Limb (tissue), 2 donors: ENCODE data around the gene ZNF488.

ENCODE experiments used
- DNase-seq, 2 donors: peaks; one replicate each; pipeline ENCODE4 v3.0.0-alpha.2; 2016; ENCODE audit errors: extremely low spot score in 2 of 2

ZNF488 gene

DNA sequence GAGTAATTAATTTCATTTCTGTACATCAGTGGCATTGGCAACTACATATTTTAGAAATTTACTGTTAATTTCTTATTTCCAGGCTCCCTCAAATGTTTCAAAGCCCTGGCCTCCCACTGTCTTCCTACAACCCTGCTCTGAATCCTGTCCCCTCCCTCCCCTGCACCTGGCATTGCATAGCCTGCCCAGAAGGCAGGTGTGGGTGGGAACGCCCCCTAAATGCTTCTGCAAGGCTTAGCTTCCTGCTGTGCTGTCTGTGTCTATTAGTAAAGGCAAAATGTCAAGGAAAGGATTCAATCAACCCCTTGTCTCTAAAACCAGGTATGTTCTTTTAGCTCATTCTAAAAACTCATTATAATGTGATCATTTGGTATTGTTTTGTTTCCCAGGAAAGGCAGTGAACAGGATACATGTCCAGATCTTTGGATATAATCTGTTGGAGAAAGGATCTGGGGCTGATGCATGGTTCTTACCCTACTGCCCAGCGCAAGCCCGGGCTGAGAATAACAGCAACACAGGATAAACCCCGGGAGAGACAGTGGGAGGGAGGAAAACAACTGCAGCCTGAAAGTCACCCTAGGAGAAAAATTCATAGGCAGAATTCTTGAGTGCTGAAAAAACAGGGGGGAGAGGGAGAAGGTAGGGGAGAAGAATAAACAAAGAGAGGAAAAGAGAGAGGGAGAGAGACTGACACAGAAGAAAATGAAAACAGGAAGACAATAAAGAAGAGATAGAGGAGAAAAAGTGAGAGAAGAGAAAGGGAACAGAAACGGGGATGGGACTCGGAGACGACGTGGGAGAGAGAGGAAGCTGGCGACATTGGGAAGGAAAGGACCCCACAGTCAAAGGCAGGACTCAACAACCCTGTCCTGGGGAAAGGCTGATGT lies 589 bp downstream of the ZNF488 start:
- DNase-seq, result peak in 1 of 2 donors; percentile 21

DNA sequence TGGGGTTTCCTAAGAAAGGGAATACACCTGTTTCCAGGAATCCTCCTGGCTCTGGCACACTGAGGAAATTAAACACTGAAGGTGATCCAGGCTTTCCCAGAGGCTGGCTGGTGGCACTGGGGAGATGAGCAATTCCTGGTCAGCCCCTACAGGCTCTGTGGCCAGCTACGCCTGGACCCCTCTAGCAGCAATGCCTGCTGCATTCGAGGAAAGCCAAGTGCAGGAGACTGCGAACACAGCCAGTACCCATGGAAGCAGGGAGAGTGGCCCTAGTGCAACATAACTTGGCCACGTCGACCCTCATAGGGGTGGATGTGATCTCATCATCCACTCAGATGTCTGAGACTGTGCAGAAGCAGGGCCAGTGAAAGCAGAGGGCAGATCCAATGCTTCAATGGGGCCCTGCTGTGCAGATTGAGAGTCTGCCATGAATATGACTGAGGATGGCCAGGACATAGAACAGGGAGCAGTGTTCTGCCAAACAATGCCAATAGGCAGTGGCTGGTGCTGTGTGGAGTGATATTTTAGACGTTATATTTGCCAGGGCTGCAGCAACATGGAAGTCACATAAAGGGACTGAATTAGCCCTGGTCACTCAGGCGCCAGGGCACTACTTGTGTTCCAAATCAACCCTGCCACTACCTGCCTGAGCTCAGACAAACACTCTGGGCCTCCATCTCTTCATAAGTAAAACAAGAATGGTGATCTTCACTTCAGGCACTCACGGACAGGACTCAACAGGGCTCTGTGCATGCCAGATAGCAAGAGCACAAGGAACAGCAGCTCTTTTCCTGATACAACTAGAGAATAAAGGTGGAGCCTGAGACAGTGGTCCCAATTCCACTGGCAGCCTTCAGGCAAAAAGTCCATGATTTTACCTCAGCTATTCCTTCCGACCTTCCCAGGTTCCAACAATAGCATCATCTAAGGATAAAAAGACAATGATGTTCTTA lies 2.4 kb downstream of the ZNF488 start:
- peak in 1 of 2 donors; percentile 18 for DNase-seq

DNA sequence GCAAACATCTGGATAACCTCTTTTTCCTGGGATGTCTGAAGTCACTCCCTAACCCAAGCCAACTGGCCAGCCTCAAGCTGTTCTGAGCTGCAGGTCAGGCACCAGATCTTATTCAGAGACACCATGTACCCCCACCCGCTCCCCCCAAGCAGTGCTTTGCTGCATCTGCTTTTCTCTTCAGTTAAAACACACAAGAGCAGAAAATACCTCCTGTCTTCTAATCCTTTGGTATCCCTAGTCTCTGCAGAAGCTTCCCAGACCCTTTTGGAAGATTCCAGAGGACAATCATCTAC lies 3.0 kb downstream of the ZNF488 start:
- DNase-seq, result peak in 1 of 2 donors; percentile 21

DNA sequence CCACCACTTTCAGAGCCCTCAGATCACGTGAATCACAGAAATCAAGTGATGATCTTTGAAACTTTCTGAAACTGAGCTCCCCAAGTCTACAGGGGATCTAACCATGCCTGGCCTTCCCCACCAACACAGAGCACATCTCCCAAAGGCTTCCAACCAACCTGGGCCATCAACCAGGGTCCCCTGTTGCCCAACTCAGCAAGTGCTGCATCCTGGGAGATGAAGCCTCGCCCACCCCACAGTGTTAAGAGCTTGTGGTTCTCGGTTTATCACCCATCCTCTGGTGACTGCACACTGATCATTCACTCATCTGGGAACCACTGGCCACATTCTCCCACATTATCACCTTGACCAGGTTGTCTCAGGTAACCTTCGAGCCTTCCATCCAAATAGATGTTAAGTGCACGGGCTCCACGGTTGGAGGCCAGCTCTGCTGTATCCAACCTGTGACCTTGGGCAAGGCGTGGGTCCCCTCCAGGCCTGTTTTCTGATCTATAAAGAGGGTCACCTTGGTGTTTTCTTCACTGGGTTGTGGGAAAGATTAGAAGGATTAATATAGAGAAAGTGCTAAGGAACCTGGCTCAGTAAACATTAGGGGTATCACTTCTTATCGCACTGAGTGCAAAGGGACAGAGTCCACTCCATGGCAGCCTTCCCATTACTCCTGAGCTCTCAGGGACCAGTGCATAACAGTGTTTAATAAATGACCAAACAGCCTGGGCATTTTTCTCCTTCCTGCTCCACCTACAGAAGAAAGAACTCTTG lies 3.6 kb downstream of the ZNF488 start:
- DNase-seq, result no peak

DNA sequence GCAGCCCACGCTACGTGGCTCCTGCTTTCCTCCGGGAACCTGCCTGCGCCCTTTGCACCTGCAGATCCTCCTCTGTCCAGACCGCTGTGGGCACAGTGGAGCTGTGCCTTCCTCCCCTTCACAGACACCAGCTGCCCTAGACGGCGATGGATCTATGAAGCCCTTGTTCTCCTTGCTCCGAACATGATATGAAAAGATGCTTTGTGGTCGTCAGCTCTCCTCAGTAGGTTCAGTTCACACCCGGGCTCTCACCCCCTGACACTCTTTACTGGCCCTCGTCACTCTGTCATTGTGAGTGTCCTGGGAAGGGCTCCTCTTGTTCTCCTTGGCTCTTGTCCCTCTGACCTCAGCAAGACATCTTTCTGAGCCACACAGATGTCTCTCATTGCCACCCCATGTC lies 4.2 kb downstream of the ZNF488 start:
- peak in 1 of 2 donors; percentile 16 for DNase-seq

DNA sequence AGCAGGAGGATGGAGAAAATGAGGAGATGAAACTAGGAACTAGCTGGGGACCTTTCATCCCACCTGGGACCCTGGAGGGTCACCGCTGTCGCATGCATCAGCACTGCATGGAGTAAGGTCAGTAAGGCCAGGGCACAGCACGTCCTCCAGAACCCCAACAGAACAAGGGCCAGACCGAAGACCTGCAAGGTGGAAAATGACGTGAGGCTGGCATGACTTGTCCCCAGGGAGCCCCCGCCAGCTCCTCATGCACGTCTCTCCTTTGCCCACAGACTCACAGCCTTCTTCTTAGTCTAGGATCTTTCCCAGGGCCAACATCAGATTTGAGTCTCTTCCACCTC lies 4.7 kb downstream of the ZNF488 start:
- DNase-seq, result no peak

DNA sequence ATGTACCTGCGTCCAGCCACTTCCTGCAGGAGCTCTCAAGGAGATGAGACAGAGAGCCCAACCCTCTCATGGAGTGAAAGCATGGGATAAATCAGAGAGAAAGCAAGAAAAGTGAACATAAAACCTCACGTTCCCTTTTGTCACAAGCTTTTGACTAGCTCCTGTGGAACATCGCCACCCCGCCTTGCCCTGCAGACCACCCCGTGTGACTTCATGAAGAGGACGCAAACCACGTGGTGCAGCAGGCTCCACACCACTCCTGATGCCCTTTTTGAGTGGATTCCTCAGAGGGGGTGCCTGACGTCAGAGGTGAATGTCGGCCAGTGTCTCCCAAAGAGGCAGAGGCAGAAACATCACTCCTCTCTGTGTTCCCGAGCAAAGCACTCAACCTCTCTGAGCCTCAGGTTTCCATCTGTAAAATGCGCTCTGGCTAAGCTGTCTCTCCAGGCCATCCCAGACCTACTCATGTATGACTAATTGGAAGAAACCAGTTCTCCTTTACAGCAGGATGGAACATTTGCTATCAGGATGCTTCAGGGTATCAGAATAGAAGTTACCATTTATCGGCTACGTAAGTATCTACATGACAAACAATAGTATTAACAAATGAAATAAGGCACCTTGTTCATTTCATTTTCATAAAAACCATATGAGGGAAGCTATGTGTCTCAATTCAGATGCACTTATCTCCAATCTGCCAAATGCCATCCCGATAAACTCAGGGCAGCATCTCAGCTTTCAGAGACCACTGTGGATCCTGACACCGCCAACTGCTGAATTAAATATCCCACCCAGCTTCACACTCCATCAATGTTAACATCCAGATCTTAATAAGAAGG lies 5.3 kb downstream of the ZNF488 start:
- peak in 1 of 2 donors; percentile 20 for DNase-seq

DNA sequence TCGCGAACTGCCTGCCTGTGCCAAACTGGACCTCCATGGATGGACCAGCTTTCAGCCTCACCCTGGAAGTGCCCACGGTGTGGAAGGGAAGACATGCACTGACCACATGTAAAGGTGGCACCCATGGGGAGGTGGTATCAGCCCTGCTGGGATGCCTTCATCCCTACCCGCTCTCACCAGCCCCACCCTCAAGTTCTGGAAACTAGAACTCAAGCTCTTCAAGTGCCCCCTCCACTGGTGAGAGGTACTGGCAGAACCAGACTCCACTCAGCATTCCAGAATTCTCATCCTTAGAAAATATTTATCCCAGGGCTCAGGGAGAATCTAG lies 5.9 kb downstream of the ZNF488 start:
- no peak for DNase-seq

DNA sequence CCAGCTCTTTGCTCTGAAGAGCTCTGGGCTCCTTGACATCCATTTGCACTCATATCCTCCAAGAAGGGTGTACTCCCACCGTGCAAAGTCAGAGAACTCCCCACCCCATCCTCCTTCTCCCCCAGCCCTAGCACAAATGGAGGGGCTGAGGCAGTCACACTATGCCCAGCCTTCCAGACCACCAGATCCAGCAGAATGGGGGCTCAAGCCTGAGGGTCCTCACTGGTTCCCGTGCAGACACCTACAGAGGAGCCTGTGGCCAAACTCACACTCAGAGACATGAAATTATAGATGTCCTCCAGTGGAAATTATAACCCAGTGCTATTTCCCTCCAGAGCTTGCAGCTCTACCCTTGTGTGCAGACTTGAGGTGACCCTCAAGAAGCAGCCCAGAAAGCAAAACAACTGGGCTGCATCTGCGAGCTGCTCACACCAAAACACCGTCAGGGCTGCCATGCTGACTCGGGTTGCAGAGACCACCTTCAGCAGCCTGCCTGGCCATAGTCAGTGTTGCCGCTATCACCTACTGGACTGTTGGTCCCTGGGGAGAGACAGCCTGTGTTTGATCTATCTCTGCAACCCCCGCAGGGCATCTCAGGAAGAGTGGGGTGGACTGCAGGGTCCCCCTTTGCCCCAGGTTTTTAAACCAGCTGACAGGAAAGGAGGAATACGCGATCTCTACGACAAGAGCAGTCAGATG lies 7.4 kb downstream of the ZNF488 start:
- DNase-seq, result peak in 1 of 2 donors; percentile 23

DNA sequence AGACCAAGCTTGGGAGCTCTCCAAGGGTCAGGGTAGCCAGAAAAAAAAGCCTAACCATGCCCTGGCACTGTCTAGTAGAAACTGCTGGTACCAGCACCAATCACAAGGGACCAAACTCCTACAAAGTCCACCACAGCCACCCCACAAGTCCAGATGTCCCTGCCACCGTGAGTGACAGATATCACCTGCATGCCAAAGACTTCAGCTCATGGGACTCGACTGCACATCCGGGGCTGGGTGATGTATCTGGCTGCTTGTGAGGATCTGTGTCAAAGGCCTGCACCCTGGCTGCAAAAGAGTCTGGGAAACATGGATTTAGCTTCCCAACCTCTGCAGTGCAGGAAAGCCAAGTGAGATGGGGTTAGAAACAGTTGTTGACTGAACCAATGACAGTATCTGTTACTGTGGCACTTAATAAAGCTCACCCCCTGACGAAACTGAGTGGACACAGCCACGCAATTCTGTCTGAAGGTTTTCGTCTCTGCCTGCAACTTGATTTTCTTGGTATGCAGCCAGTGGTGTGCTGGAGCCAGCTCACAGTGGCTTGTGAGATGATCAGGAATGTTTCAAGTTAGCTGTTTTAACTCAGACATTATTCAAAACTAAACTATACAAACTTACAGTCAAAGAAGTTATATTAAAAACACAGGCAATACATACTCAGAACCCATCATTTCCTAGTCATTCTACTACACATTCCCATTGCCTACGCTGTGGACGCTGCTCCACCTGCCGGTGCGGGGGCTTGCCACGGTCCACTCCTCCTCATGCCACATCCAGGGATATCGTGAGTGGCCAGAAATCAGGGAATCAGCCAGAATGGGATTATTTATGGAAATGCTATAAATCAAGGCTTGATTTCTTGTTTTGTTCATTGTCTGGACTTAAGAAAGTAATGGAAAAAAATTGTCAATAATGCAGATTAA lies 9.2 kb downstream of the ZNF488 start:
- DNase-seq, result peak; percentile 42 to 52

DNA sequence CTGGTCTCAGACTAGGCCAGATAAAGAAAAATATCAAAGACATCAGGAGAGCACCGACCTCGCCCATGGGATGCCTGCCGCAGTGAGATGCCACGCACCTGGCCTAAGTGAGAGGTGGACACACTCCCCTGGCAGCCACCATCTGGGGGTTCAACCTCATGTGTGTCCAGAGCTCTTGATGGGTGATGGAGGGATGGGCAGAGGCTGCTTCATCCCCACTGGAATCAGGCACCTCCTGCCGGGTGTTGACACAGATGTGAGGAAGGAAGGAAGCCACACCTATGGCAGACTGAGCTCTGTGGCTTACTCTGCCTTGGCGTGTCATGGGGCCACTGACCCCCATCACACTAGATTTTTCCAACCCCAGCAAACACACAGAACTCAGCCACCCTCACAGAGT lies 11.4 kb downstream of the ZNF488 start:
- peak in 1 of 2 donors; percentile 18 for DNase-seq

DNA sequence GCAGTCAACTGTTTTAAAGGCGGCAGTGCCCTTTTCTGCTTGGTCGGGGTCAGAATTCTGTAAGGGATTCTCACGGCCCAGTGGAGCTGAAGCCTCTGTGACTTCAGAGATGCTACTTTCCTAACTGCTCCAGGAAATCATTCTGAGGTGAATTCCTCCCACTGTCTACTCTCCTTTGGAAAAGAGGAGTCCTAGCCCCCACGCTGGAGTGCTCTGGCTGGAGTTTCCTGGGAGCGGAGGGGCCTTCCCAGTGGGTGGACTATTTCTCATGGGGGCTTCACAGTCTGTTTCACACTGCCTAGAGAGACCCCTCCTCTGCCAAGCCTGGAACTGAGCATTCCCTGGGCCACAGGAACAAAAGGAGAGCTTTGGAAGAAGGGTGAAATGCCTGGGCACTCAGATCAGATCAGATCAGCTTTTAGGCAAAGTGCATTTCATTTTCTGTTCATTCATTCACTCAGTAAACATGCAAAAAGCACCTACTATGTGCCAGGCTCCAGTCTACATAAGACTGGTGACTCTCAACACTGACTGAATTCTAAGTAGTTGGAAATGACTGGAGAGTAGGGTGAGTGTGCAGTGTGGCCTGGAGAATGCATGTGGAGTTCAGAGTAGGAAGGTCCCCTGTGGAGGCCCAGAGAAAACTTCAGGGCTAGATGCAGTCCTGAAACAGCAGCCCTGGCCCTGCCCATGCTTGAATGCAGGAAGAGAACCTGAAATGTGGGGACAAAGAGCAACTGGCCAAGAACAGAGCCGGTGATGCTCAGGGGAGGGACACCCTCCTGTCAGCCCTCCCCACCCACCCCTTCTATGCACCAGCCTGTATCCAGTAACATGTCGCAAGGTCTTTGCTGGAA lies 12.2 kb downstream of the ZNF488 start:
- no peak for DNase-seq

DNA sequence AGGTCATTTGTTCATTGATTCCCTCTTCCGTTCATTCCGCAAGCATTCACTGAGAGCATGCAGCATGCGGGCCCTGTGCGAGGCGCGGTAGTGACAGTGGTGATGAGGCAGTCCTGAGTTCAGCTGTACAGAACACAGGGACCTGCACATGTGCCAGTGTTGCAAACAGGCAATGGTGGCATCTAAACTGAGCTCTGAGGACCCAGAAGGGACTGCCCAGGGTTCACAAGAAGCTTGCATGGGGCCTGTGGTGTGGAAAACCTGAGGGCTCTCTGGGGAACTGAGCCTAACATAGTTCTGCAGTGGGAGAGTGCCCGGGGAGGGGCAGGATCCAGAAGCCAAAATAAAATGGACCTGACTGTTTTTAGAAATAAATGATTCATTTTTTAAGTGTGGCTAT lies 13.2 kb downstream of the ZNF488 start:
- DNase-seq, result peak in 1 of 2 donors; percentile 15

DNA sequence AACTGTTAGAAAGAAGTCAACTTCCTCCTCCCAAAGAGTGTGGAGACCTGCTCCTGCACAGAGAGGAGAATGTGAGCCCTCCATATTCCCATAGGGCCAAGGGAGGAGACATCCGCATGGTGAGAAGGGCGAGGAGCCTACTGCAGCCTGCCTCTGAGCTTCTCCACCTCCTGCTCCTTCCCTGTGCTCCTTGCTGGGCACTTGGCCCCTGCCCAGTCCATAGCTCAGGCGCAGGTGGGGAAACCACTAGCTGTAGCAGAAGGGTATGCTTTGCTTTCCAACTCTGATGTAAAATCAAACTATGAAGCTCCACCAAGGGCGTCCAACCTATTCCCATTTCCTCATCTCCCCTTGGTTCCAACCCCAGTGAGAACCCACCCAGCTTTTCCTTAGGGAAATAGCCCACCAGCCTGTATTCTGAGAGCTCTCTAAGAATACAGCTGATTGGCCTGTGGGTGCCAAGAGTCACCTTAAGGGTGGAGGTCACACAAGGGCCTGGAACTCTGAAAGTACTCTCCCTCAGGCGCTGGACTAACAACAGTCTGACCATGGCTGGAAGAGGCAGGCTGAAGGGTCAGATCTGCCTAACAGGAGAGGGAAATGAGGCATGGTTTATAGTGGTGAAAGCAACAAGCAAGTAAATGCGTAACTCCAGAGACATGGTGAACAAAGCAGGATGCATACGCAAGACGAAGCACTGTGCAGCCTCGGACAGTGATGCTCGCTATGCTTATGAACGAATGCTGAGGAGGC lies 13.9 kb downstream of the ZNF488 start:
- peak in 1 of 2 donors; percentile 17 for DNase-seq

DNA sequence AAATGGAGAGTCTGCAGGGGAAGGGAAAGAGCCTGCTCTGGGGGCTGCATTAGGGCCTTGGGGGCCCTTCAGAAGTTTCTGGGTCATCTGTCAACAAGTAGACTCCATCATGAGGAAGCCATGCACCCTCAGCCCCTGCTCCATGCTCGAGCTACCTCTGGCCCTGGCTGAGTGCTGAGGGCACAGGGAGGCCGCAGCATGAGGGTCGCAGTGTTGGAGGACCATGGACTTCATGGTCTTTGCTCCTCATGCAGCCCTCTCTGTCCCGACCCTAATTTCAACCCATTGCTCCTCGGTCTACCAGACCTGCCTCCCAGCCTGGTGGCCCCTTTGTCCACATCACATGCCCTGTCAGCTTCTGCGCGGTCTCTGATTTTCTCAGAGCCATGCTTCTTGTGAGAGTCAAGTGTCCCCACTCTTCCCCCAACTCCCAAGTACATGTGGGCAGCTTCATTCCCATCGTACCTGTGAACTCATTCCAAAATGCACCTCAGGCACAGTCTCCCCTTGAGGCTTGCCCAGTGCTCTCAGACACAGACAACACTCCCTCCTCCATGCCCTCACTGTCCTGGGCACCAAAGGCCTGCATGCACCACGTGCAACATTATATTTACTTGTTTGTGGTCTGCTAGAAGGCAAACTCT lies 14.7 kb downstream of the ZNF488 start:
- no peak for DNase-seq

DNA sequence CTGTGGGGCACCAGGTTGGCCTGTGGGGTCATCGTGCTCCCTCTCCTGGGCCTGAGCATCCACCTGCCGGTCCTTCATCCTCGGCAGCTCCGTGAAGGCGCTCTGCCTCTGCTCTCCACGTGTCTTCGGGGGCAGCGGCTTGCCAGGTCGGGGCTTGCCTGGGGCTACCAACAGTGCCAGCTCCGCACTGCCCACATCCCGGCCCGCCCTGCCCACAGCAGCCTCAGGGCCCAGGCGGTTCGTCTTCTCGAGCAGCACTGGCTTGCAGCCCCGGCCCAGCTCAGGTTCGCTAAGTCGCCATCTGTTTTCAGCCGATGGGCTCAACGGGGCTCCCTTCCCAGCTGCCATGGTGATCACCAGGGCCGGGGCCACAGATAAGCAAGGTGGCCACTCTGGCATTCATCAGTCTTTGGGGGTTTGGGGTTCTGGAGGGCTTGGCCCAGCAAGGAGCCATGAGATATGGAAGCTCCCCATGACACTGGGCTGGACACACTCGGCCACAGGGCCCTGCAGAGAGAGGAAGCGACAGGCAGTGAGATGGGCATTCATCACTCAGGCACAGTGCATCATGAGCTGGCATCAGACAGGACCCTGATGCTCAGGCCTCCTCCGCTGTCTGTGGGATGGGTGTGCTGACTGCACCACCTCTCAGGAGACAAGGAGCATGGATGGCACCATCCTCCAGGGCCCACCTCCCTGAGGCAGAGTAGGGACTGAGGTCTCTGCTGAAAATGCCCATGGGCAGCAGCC lies 15.5 kb downstream of the ZNF488 start:
- DNase-seq, result peak in 1 of 2 donors; percentile 20
